Right lobe of liver (tissue), 6 donors: ENCODE measurements around the gene SCYGR8. TPM values are rescaled to one million over a fixed set of nuclear protein-coding genes. Genes with fewer than 3 reads are reported as not detected.
"Not testable (repeated sequence)": the region's sequence is repeated elsewhere in the genome, so short reads cannot be mapped to it uniquely, and the experiment has no call there.

ENCODE experiments used
- ATAC-seq, 4 donors: fragments of 200-7000 bp; cut with Tn5 transposase; one replicate each; pipeline ENCODE4 v1.9.1; 2020; ENCODE audit warnings: mild to moderate bottlenecking in 4 of 4, moderate library complexity in 4 of 4
- DNase-seq, 3 donors: peaks; one replicate each; pipeline ENCODE4 v3.0.0-alpha.2; 2020
- H3K27ac ChIP-seq, 3 donors: fragments of 200-600 bp; one replicate each; pipeline ENCODE4 v1.8.0; 2022
- H3K27me3 ChIP-seq, 2 donors: fragments of 200-600 bp; one replicate each; pipeline ENCODE4 v1.8.0; 2022
- H3K36me3 ChIP-seq, 4 donors: fragments of 200-600 bp; sonication (generic) in 1 of 4; one replicate each; pipeline versions ENCODE4 v1.5.1 to v1.8.0; 2017 to 2022; ENCODE audit warnings: control low read depth in 1 of 4
- H3K4me1 ChIP-seq, 4 donors: fragments of 200-600 bp; sonication (generic) in 1 of 4; one replicate each; pipeline versions ENCODE4 v1.5.1 to v1.8.0; 2017 to 2022; ENCODE audit warnings: control low read depth in 1 of 4
- H3K4me3 ChIP-seq, 3 donors: fragments of 200-600 bp; one replicate each; pipeline ENCODE4 v1.8.0; 2022
- H3K9me3 ChIP-seq, 4 donors: fragments of 200-600 bp; sonication (generic) in 1 of 4; one replicate each; pipeline versions ENCODE4 v1.5.1 to v1.8.0; 2017 to 2022; ENCODE audit warnings: control low read depth in 1 of 4
- CTCF ChIP-seq, 4 donors: fragments of 200-600 bp in 3 of 4; fragments of 450-650 bp in 1 of 4; IDR thresholded peaks; one replicate each; pipeline versions ENCODE4 v1.5.1 to v1.8.0; 2016 to 2022; ENCODE audit warnings: antibody characterized with exemption in 4 of 4, mild to moderate bottlenecking in 2 of 4
- POLR2A ChIP-seq: fragments of 450-650 bp; IDR thresholded peaks from one replicate; pipeline ENCODE4 v1.6.1; 2017; ENCODE audit warnings: antibody characterized with exemption, mild to moderate bottlenecking
- WGBS: methylation state at CpG from one replicate; pipeline ENCODE4 v1.1.6; 2018; ENCODE audit warnings: low coverage, low lambda C conversion rate; ENCODE audit not compliant: insufficient coverage; ENCODE audit errors: missing lambda C conversion rate; 5-methylcytosine and 5-hydroxymethylcytosine counted together
- intact Hi-C, 2 donors: fragments of 100-400 bp; cut with DNase I; formaldehyde crosslinking; loops; one replicate each; pipeline versions ENCODE4 v1.11.2 to v1.14.1; 2022
- total RNA-seq, 6 experiments: library from RNA; depleted of rRNA in 2 of 6; stranded (reverse); fragments of >200 nt in 2 of 6; fragmentation: NEBNext Ultra II Directional in 3 of 6; extraction: Animal tissue kit (Norgen Biotek cat#: 25700) in 3 of 6; gene quantifications; one replicate each; pipeline versions ENCODE4 v1.1.0 to v1.2.4, GENCODE V29; 2016 to 2023
- donor health status: DM: no; HTN: yes; CAD: no.
- donor health status: DM: no; HTN: no; CAD: no.
- donor health status: DM: no; HTN: no; CAD: no.
- donor health status: DM: no; HTN: yes; CAD: no.
- donor health status: DM: no; HTN: yes; CAD: no.

SCYGR8 gene
- total RNA-seq, 6 experiments from 2014 or later: not detected

GRCh38 chr2:227716501-227716900 lies 29.2 kb upstream of the SCYGR8 start:
- intact Hi-C loops: no loop called here
- Histone ChIP-seq H3K27me3 (no peaks in the 10 kb centered on the region), H3K4me1 (peaks cover 0 to 10% (median 4%) of the 10 kb centered on the region in 4 donors), H3K27ac (peak overlapping the region; percentile 53 to 87 (median 77)), H3K9me3 (no peaks in the 10 kb centered on the region), H3K36me3 (no peaks in the 10 kb centered on the region), H3K4me3 (peak overlapping the region; percentile 41 to 69 (median 66))
- DNase-seq (no peak), ATAC-seq (no peak)
- WGBS: 77% methylated on average over 2 of the region's 2 CpGs
- TF ChIP-seq CTCF (IDR thresholded peaks at IDR 0.05) (no peak), POLR2A (no peak)

- 2% methylated on average over 29 of the region's 35 CpGs for WGBS
- no peaks in the 10 kb centered on the region for H3K36me3 ChIP-seq
- TF ChIP-seq POLR2A (peak; percentile 84), CTCF (IDR thresholded peaks at IDR 0.05) (no peak)
- ATAC-seq (peak; percentile 96 to 99 (median 97)), DNase-seq (peak; percentile 93 to 98 (median 96))
- H3K4me3 ChIP-seq: peak within 1 kb of the TSS; percentile 41 to 69 (median 66)
- H3K4me1 ChIP-seq: peaks cover 0 to 10% (median 4%) of the 10 kb centered on the region in 4 donors
- no peaks in the 10 kb centered on the region for H3K27me3 ChIP-seq
- H3K27ac ChIP-seq: peak within 1 kb of the TSS; percentile 53 to 87 (median 77)
- no peaks in the 10 kb centered on the region for H3K9me3 ChIP-seq
- intact Hi-C loops: no loop called here
Measured at GRCh38 chr2:227717687-227718567, 27.8 kb upstream of the SCYGR8 start, which contains the start of gene SLC19A3. Gene SLC19A3 (minus strand): TSS chr2:227718028. CDS start chr2:227702318, 15,710 bp downstream.

GRCh38 chr2:227719641-227720040 lies 26.1 kb upstream of the SCYGR8 start:
- H3K4me3 ChIP-seq: no peak overlapping the region
- no peak overlapping the region for H3K27ac ChIP-seq
- DNase-seq (no peak), ATAC-seq (no peak)
- TF ChIP-seq POLR2A: no peak
- TF ChIP-seq CTCF (IDR thresholded peaks at IDR 0.05): no peak
- WGBS: 90% methylated on average over 4 of the region's 4 CpGs
- H3K4me1 ChIP-seq: peaks cover 0 to 10% (median 4%) of the 10 kb centered on the region in 4 donors
- H3K27me3 ChIP-seq: no peaks in the 10 kb centered on the region
- no peaks in the 10 kb centered on the region for H3K36me3 ChIP-seq
- H3K9me3 ChIP-seq: no peaks in the 10 kb centered on the region
- intact Hi-C loops: no loop called here

- ATAC-seq: no peak
- H3K27ac ChIP-seq: no peak overlapping the region
- 80% methylated on average over 3 of the region's 4 CpGs for WGBS
- H3K36me3 ChIP-seq: no peaks in the 10 kb centered on the region
- no peaks in the 10 kb centered on the region for H3K27me3 ChIP-seq
- H3K4me1 ChIP-seq: peaks cover 0 to 10% (median 4%) of the 10 kb centered on the region in 4 donors
- no peak overlapping the region for H3K4me3 ChIP-seq
- intact Hi-C loops: no loop called here
- TF ChIP-seq CTCF (IDR thresholded peaks at IDR 0.05): no peak
- no peak for TF ChIP-seq POLR2A
- no peaks in the 10 kb centered on the region for H3K9me3 ChIP-seq
- DNase-seq: no peak
Measured at GRCh38 chr2:227720680-227721079, 25.0 kb upstream of the SCYGR8 start.

- H3K4me1 ChIP-seq, H3K27ac ChIP-seq, H3K4me3 ChIP-seq, intact Hi-C loops, H3K27me3 ChIP-seq, H3K9me3 ChIP-seq, DNase-seq, H3K36me3 ChIP-seq, ATAC-seq: not testable (repeated sequence)
- 40% methylated on average over 4 of the region's 7 CpGs for WGBS
Measured at GRCh38 chr2:227722821-227723220, 22.9 kb upstream of the SCYGR8 start.
